ENCODE data around the gene MYO3B. TPM values are rescaled to one million over a fixed set of nuclear protein-coding genes. Genes with fewer than 3 reads are reported as not detected.

Gene MYO3B
- total RNA-seq, 1 experiment from 2014 or later = 0.52 TPM

- BruUV-seq (replicated peaks) = no TSS peak
- no peak for TF ChIP-seq EZH2 (IDR thresholded peaks at IDR 0.05; ENCODE audit: borderline replicate concordance, low read depth, low read length, poor library complexity, severe bottlenecking)
- no peak for TF ChIP-seq CTCF (conservative IDR thresholded peaks at IDR 0.05; ENCODE audit: low read depth, low read length)
- Histone ChIP-seq H3K27ac (ENCODE audit: low read depth, low read length, poor library complexity, severe bottlenecking) (no peak overlapping the region), H3K4me3 (ENCODE audit: low read depth, low read length, poor library complexity, severe bottlenecking) (no peak overlapping the region), H3K36me3 (ENCODE audit: insufficient read depth, low read length, poor library complexity, severe bottlenecking) (no peaks in the 10 kb centered on the region), H3K9me3 (ENCODE audit: low read depth, low read length, poor library complexity, severe bottlenecking) (no peaks in the 10 kb centered on the region), H3K27me3 (replicated peaks; ENCODE audit: insufficient read depth, low read depth, low read length, poor library complexity) (no peaks in the 10 kb centered on the region), H3K4me1 (ENCODE audit: insufficient read depth, low read length, poor library complexity, severe bottlenecking) (no peaks in the 10 kb centered on the region)
- intact Hi-C loops (cut with micrococcal nuclease; ENCODE audit: unreplicated experiment) = no loop called here
- ChIA-PET CTCF (no interaction called here), POLR2A (ENCODE audit: low non-redundant PET) (no interaction called here)
- DNase-seq (ENCODE audit: low spot score) = no peak
These were observed 398.3 kb downstream of the MYO3B start for GRCh38 chr2:170576296-170576695.

- ChIA-PET POLR2A (ENCODE audit: low non-redundant PET) (interaction anchor here (0.6 kb wide), 1 partner anchor 988 kb away, joined by 3 read pairs; no protein-coding TSS in a partner anchor), CTCF (no interaction called here)
- no peak for TF ChIP-seq EZH2 (IDR thresholded peaks at IDR 0.05; ENCODE audit: borderline replicate concordance, low read depth, low read length, poor library complexity, severe bottlenecking)
- no peak for TF ChIP-seq CTCF (conservative IDR thresholded peaks at IDR 0.05; ENCODE audit: low read depth, low read length)
- H3K9me3 ChIP-seq (ENCODE audit: low read depth, low read length, poor library complexity, severe bottlenecking) = no peaks in the 10 kb centered on the region
- DNase-seq (ENCODE audit: low spot score) = no peak
- no peak overlapping the region for H3K4me3 ChIP-seq (ENCODE audit: low read depth, low read length, poor library complexity, severe bottlenecking)
- no TSS peak for BruUV-seq (replicated peaks)
- H3K27ac ChIP-seq (ENCODE audit: low read depth, low read length, poor library complexity, severe bottlenecking) = no peak overlapping the region
- intact Hi-C loops (cut with micrococcal nuclease; ENCODE audit: unreplicated experiment) = no loop called here
- H3K4me1 ChIP-seq (ENCODE audit: insufficient read depth, low read length, poor library complexity, severe bottlenecking) = no peaks in the 10 kb centered on the region
- no peaks in the 10 kb centered on the region for H3K27me3 ChIP-seq (replicated peaks; ENCODE audit: insufficient read depth, low read depth, low read length, poor library complexity)
- H3K36me3 ChIP-seq (ENCODE audit: insufficient read depth, low read length, poor library complexity, severe bottlenecking) = no peaks in the 10 kb centered on the region
These were observed 399.4 kb downstream of the MYO3B start for GRCh38 chr2:170577356-170577755.

- H3K27ac ChIP-seq (ENCODE audit: low read depth, low read length, poor library complexity, severe bottlenecking) = no peak overlapping the region
- H3K9me3 ChIP-seq (ENCODE audit: low read depth, low read length, poor library complexity, severe bottlenecking) = no peaks in the 10 kb centered on the region
- no peaks in the 10 kb centered on the region for H3K4me1 ChIP-seq (ENCODE audit: insufficient read depth, low read length, poor library complexity, severe bottlenecking)
- H3K36me3 ChIP-seq (ENCODE audit: insufficient read depth, low read length, poor library complexity, severe bottlenecking) = no peaks in the 10 kb centered on the region
- no peak for DNase-seq (ENCODE audit: low spot score)
- intact Hi-C loops (cut with micrococcal nuclease; ENCODE audit: unreplicated experiment) = no loop called here
- no peaks in the 10 kb centered on the region for H3K27me3 ChIP-seq (replicated peaks; ENCODE audit: insufficient read depth, low read depth, low read length, poor library complexity)
- BruUV-seq (replicated peaks) = no TSS peak
- ChIA-PET POLR2A (ENCODE audit: low non-redundant PET) (no interaction called here), CTCF (no interaction called here)
- H3K4me3 ChIP-seq (ENCODE audit: low read depth, low read length, poor library complexity, severe bottlenecking) = no peak overlapping the region
- TF ChIP-seq CTCF (conservative IDR thresholded peaks at IDR 0.05; ENCODE audit: low read depth, low read length) (no peak), EZH2 (IDR thresholded peaks at IDR 0.05; ENCODE audit: borderline replicate concordance, low read depth, low read length, poor library complexity, severe bottlenecking) (no peak)
These were observed 400.7 kb downstream of the MYO3B start for GRCh38 chr2:170578606-170579005.
